Umbilical cord (tissue), 2 donors: ENCODE data around the gene PAK4. TPM values are rescaled to one million over a fixed set of nuclear protein-coding genes. Genes with fewer than 3 reads are reported as not detected.
"Not testable (repeated sequence)": the region's sequence is repeated elsewhere in the genome, so short reads cannot be mapped to it uniquely, and the experiment has no call there.

Experiments
- DNase-seq: peaks from one replicate; pipeline ENCODE4 v3.0.0-alpha.2; 2015; ENCODE audit warnings: low spot score
- total RNA-seq: library from RNA; depleted of rRNA; stranded (reverse); fragments of >200 nt; gene quantifications from one replicate; pipeline ENCODE4 v1.2.3, GENCODE V29; 2014; ENCODE audit warnings: low replicate concordance; ENCODE audit not compliant: insufficient read depth

Gene PAK4
- total RNA-seq, 1 donor from 2014 or later, result 1.2 TPM

DNA sequence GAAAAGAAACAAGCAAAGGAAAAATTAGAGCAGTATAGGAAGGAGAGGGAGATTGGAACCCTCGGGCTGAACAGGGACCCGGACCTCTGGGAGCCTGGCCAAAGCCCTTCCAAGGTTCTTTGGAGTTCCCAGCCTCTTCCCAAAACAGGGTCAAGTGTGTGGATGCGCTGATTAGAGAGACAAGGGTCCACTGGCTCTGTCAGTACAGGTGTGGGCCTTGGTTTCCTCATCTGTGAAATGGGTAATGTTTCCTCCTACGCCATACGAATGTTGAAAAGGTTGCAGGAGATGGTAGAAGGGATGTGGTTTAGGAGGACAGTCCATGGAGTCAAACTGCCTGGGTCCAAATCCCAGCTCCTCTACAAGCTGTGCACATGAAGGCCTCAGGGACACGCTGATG is 80.5 kb downstream of the PAK4 start:
- no peak for DNase-seq

DNA sequence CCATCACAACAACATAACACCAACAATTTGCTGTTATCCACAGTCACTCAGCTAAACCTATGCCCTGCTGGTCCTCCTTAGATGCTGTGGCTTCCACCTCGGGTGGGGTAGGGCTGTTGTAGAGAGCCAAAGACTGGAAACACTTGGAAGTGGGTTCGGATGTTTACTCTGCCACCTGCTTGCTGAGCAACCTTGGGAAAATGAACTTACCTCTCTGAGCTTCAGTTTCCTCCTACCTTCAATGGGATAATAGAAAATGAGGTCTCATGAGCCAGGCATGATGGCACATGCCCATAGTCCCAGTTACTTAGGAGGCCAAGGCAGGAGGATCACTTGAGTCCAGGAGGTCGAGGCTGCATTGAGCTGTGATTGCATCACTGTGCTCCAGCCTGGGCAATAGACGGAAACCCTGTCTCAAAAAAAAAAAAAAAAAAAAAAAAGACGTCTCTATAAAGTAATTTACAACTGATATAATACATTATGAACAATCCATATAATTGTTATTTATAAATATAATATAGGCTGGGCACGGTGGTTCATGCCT is 81.8 kb downstream of the PAK4 start:
- DNase-seq, result no peak

DNA sequence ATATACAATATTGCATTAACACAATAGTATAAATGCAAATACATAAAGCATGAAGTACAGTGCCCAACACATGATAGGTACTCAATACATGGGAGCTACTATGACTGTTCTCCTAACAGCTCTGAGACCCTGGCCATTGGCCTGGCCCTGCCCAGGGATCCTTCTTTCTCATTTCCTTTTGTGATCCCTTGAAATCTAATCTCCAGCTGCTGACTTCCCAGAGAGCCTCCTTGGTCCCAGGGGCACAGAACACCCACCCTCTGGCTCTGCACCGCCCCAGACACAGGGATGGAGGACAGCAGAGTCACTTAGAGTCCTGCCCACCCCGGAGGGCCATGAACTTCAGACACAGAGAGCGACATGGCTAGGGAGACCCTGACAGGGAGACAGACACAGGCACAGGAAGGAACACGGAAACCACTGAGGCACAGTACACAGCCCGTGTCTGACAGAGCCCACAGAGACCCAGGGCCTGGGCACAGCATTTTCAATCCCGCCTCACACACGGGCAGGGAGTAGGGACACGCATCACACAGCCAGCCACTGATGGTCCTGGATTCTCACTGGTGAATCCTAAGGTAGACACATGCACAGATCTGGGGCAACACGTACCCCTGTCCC is 82.7 kb downstream of the PAK4 start:
- DNase-seq, result no peak

DNA sequence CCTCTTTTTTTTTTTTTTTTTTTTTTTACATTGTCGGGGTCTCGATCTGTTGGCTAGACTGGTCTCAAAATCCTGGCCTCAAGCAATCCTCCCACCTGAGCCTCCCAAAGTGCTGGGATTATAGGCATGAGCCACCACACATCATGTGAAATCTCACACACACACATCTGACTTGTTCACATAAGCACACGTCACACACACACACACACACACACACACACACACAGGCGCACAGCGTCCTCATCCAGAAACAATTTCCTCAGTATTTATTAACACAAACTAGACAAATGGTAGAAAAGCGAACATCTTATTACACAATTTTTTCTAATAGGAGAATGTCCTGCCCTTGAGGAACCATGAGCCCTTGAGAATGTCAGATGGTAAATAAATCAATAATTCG is 83.6 kb downstream of the PAK4 start:
- no peak for DNase-seq

DNA sequence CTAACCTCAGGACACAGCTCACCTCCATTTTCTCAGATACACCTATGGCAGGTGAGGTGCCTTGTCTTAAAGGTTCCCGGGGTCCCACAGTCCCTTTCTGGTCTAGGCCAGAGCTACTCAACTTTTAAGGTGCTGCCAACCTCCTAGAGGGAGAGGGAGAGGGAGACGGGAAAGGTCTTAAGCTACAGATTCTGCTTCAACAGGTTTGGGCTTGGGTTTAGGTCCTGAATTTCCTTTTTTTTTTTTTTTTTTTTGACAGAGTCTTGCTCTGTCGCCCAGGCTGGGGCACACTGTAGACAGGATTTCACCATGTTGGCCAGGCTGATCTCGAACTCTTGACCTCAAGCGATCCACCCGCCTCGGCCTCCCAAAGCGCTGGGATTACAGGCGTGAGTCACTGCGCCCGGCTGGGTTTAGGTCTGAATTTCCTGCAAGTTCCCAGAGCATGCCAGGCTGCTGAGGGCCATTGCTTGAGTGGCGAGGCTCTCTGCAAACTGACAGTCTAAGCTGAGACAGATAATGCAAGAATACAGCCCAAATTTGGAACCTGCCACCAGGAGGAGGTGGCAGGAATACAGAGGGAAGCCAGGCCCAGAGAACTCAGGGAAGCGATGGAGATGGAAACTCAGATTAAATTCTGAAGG is 86.3 kb downstream of the PAK4 start:
- peak; percentile 67 for DNase-seq

DNA sequence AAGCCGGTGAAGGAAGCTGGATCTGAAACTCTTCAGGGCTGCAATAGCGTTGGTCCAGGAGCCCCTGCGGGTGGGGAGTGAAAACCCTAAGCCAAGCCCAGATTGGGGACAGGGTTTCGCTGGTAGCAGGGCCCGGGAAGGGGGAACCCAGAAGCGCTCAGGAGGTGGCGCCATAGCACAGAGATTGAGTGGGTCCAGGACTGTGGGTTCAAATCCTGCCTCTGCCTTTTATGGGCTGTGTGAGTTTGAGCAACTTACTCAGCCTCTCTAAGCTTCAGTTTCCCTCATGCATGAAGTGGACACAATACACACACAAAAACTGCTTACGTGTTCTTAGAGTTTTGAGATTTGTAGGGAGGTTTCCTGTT is 86.8 kb downstream of the PAK4 start:
- DNase-seq, result no peak

DNA sequence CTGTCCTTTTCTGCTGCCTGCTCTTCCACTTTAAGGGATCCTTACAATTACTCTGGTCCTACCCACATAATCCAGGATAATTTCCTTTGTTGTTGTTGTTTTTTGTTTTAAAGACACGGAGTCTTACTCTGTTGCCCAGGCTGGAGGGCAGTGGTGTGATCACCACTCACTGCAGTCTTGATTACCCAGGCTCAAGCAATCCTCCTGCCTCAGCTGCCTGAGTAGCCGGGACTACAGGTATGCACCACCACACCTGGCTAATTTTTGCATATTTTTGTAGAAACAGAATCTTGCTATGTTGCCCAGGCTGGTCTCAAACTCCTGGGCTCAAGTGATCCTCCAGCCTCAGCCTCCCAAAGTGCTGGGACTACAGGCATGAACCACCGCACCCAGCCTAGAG is 89.7 kb downstream of the PAK4 start:
- DNase-seq, result not testable (repeated sequence)

DNA sequence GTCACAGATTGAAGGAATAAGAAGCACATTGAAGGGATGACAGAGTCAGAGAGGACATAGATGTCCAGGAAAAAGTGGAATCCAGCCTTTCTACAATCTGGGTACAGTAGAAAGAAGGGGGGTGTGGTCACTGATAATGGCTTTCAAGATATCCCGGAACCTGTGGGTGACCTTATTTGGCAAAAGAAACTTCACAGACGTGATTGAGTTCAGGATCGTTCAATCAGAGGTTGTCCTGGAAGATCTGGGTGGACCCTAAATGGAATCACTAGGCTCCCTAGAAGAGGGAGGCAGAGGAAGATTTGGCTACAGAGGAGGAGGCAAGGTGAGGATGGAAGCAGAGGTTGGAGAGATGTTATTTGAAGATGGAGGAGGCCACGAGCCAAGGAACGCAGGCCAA is 91.5 kb downstream of the PAK4 start:
- DNase-seq, result no peak

DNA sequence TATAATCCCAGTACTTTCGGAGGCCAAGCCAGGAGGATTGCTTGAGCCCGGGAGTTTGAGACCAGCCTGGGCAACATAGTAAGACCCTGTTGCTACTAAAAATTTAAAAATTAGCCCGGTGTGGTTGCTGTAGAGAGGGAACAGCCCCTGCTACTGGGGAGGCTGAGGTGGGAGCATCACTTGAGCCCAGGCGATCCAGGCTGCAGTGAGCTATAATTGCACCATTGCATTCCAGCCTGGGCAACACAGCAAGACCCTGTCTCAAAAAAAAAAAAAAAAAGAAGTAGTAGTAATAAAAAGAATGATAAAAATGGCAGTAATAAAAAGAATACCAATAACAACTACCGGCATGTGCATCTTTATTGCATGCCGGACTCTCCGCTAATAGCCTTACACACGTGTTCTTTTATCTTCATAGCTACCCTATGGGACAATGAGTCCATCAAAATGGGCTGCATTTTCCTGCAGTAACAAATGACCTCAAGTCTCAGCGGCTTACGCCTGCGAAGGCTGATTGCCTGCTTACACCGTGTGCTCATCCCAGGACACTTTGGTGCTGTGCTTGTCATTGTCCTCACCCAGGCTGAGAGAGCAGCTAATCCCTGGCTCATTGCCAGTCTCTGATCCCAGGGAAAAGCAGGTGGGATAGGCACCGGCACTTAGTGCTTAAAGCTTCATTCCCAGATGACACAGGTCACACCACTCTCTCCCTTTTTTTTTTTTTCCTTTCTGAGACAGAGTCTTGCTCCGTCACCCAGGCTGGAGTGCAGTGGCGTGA is 92.8 kb downstream of the PAK4 start:
- DNase-seq, result no peak

DNA sequence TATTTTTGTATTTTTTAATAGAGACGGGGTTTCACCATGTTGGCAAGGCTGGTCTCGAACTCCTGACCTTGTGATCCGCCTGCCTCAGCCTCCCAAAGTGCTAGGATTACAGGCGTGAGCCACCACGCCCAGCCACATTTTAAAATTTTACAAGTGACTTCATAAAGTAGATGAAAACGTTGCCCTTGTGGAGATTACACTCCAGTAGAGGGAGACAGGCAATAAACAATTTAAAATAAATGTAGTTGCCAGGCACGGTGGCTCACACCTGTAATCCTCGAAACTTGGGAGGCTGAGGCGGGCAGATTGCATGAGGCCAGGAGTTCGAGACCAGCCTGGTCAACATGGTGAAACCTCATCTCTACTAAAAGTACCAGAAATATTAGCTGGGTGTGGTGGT is 93.5 kb downstream of the PAK4 start:
- DNase-seq, result not testable (repeated sequence)

DNA sequence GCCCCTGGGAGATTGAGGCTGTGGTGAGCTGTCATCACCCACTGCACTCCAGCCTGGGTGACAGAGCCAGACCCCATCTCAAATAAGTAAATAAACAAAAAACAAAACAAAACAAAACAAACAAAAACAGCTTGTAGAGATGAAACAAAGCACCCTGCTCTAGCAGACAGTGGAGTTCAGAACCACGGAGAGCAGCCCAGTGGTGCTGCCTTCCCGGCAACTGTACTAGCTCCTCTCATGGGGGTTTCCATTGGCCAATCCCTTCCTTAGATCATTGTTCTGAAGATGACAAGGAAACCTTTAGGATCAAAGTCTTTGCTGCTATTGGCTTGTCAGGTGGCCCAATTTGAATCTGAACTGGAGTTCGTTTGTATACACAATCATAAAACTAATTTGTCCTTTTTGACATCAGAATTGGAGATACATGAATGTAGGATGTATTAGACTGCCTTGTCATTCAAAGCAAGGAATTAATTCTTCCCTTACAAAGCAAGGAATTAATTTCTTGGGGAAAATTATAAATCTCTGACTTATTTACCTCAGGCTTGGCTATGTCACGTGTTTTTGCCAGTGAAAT is 98.2 kb downstream of the PAK4 start:
- peak; percentile 35 for DNase-seq

DNA sequence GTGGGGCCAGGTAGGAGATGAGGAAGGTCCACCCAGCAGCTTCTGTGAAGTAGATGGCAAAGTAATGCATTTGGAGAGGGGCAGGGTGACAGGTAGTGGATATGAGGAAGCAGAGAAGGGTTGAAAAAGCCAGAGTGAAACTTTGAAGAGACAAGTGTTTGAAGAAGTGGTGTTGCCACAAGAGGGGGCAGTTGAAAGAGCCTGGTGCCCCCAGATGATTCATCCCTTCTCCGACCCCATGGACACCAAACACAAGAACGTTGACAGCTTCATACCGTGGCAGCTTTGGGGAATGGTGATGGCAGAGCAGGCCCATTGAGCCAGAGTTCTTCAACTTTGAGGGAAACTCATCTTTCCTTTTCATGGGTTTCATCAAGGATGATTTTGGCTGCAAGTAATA is 99.3 kb downstream of the PAK4 start:
- no peak for DNase-seq

Other genes starting within 250 kb of the PAK4 start
- gene RINL, start 247.5 kb upstream of the PAK4 start, total RNA-seq, result 4.1 TPM
- gene SIRT2, start 226.2 kb upstream of the PAK4 start, total RNA-seq, result 36.4 TPM
- gene NFKBIB, start 225.8 kb upstream of the PAK4 start, total RNA-seq, result 11.8 TPM
- gene CCER2, start 213.6 kb upstream of the PAK4 start, total RNA-seq, result not detected
- 11.3 TPM for gene SARS2, start 195.0 kb upstream of the PAK4 start, total RNA-seq
- gene MRPS12, start 194.8 kb upstream of the PAK4 start, total RNA-seq, result 29.4 TPM
- gene FBXO17, start 150.0 kb upstream of the PAK4 start, total RNA-seq, result 11.6 TPM
- gene FBXO27, start 93.2 kb upstream of the PAK4 start, total RNA-seq, result 12.3 TPM
- 0.24 TPM for gene ACP7, start 41.4 kb upstream of the PAK4 start, total RNA-seq
- 1.4 TPM for gene NCCRP1, start 71.2 kb downstream of the PAK4 start, total RNA-seq
- gene SYCN, start 78.5 kb downstream of the PAK4 start, total RNA-seq, result not detected
- not detected for gene IFNL3, start 119.2 kb downstream of the PAK4 start, total RNA-seq
- gene IFNL4, start 123.1 kb downstream of the PAK4 start, total RNA-seq, result not detected
- gene IFNL2, start 142.6 kb downstream of the PAK4 start, total RNA-seq, result not detected
- gene IFNL1, start 170.6 kb downstream of the PAK4 start, total RNA-seq, result not detected
- gene LRFN1, start 195.1 kb downstream of the PAK4 start, total RNA-seq, result 4.8 TPM
- gene GMFG, start 210.3 kb downstream of the PAK4 start, total RNA-seq, result 7.9 TPM
- gene SAMD4B, start 216.6 kb downstream of the PAK4 start, total RNA-seq, result 35.9 TPM